Measurements from ENCODE around the gene TBC1D9. TPM values are rescaled to one million over a fixed set of nuclear protein-coding genes. Genes with fewer than 3 reads are reported as not detected.
A peak's percentile ranks its signal among the peaks of the same experiment; 100 is the strongest.

The TBC1D9 gene
- total RNA-seq, 1 experiment from 2014 or later: 9.9 TPM

- no peak for DNase-seq (ENCODE audit: low read depth)
These were observed 107.4 kb downstream of the TBC1D9 start for GRCh38 chr4:140648716-140649308.

GRCh38 chr4:140645614-140646412, 110.4 kb downstream of the TBC1D9 start:
- DNase-seq (ENCODE audit: low read depth): no peak

- no peak for DNase-seq (ENCODE audit: low read depth)
These were observed 111.0 kb downstream of the TBC1D9 start for GRCh38 chr4:140645196-140645595.

- no peak for DNase-seq (ENCODE audit: low read depth)
These were observed 111.6 kb downstream of the TBC1D9 start for GRCh38 chr4:140644470-140645185.

DNA sequence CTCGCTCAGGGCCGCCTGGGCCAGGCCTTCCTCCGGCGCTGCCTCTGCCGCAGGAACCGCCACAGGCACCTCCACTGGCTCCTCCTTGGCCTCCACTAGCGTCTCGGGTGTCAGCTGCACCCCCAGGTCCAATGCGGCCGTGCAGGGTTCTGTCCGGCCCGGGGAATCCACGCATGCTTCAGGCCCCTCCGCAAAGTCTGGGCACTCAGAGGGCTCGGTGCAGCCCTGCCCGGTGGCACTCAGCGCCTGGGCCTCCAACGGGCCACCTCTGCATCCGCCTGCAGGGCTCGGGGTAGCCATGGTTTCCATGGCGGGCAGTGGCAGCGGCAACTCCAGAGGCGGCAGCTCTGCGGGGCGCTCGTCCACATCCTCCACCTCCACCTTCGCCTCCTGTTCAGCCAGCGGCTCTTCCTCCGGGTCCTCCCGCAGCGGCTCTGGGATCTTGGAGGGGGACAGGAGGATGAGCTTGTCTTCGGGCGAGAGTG, 112.6 kb downstream of the TBC1D9 start:
- DNase-seq (ENCODE audit: low read depth): no peak

GRCh38 chr4:140642674-140643437, 113.3 kb downstream of the TBC1D9 start:
- DNase-seq (ENCODE audit: low read depth): no peak

GRCh38 chr4:140641789-140642439, 114.3 kb downstream of the TBC1D9 start:
- no peak for DNase-seq (ENCODE audit: low read depth)

DNA sequence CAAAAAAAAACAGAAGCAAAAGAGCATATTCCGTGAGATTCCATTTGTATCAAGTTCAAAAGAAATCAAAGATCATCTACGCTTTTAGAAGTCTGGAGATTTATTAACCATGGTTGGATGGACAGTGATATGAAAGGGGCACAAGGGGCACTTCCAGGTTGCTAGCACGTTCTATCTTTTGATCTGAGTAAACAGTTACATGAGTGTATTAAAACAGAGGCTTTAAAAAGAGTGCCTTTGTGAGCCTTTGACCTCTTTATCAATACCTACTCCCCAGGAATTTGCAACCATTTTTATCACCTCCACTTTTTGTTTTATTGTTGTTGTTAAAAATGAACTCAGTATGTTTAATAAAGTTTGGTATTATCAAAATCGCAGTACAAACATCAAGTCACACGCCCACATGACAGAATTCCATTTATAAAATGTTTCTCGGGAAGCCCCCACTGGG, 115.1 kb downstream of the TBC1D9 start:
- DNase-seq (ENCODE audit: low read depth): no peak

DNA sequence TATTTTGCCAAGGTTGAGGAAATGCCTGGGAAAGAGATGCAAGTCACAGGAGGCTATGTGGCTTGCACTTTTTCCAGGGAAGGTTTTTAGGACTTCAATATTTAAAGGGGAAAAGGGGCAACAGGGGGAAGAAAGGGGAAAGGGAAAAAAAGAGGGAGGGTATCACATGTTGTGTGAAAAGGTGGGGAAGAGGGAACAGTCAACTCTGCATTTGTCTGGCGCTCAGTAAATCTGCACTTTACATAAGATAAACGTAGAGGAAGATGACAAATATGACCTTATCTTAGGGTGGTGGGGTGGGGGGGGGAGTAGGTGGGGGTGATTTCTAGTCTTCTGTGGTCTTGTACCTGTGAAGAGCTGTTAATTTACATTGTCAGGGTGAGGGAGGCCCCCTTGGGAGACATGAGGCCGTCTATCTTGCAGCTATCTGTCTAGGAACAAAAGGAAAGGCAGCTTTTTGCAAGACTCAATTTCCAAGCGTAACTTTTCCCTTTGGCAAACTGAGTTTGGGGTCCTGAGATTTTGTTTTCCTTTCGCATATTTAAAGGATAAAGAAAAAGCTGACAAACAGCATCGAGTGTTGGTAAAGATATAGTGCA, 115.9 kb downstream of the TBC1D9 start:
- DNase-seq (ENCODE audit: low read depth): no peak

DNA sequence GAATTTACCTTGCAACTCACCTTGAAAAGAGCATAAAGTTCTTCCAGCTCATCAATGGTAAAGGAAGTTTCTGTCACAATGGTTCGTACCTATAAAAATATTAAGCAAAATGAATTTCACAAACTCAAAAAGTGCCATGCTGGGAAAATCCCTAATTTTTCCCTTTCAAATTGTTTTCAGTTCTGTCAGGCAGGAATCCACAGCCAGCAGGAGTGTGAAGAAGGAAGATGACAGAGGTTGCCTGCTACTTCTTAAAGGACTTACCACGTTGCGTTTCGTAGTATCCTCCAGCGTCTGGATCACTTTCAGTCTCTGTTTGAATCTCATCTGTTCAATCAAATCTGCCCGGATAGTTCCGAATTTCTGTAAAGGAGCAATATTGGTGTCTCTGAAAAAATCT, 117.1 kb downstream of the TBC1D9 start:
- DNase-seq (ENCODE audit: low read depth): no peak

DNA sequence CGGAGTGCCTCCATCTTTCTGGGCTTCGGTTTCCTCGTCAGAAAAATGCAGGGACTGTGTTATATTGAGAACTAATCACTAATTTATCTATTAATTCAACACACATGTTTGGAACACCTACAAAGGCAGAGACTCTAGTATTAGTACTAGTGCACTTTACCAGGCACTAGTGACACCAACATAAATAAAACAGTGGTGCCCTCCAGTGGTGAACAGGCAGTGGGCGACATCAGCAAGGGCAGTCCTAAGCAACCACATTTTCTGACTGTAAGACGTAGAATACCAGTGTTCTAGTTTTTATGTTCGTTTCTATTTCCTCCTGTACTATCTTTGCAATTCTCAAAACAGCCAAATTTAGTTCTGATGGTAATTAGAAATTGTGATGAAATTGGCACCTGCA, 118.3 kb downstream of the TBC1D9 start:
- DNase-seq (ENCODE audit: low read depth): peak; percentile 10

DNA sequence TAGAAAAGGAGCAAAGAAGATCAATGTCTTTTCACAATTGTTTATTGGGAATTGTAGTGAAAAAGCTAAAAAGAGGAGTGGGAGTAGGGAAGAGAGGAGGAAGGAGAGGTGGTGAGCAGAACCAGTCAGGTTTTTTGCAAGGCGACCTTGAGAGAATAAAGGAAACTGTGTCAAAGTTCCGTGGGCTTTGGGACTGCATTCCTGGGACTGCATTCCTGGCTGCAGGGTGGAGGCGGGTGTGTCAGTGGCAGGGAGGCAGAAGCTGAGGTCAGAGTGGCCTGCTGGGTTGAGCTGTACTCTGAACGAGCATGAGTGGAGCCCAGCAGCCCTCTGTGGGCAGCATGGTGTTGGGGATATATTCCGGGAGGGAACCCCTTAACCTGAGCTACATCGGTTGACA, 120.6 kb downstream of the TBC1D9 start:
- DNase-seq (ENCODE audit: low read depth): no peak

- no peak for DNase-seq (ENCODE audit: low read depth)
These were observed 122.2 kb downstream of the TBC1D9 start for GRCh38 chr4:140633951-140634350.

DNA sequence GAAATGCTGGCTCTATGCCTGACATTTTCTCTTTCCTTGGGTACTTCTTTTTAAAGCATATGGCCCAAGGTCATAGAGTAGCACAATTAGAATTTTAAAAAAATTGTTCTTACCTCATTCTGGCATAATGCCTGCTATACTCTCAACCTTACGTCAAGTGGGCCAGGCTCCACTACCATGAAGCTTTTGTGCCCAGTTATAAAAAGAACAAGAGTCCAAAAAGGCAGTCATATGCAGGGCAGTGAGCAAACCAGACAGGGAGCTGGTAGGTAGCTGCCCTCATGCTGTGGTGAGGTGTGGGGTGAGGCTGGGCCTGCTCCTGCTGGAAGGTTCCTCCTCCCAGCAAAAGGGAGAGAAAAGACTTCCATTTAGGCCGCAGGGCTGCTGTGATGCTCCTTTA, 123.1 kb downstream of the TBC1D9 start:
- DNase-seq (ENCODE audit: low read depth): no peak

GRCh38 chr4:140630246-140630645, 125.9 kb downstream of the TBC1D9 start:
- DNase-seq (ENCODE audit: low read depth): no peak

DNA sequence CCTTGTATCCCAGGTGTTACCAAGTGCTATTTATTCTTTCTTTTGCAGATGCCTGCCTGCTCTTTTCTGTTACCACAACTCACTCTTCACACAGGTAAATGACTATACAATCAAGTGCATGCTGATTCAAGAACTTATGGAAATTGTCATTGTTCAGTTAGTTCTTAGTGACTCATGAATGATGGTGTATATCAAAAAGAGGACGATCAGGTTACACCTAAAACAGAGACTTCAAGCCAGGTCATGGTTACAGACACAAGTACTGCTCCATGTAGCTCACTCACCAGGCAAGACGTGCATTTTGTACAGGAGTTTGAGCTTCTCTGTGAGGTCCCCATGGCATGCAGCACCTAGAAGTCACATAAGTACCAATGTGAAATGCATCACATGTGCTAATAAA, 128.2 kb downstream of the TBC1D9 start:
- no peak for DNase-seq (ENCODE audit: low read depth)

DNA sequence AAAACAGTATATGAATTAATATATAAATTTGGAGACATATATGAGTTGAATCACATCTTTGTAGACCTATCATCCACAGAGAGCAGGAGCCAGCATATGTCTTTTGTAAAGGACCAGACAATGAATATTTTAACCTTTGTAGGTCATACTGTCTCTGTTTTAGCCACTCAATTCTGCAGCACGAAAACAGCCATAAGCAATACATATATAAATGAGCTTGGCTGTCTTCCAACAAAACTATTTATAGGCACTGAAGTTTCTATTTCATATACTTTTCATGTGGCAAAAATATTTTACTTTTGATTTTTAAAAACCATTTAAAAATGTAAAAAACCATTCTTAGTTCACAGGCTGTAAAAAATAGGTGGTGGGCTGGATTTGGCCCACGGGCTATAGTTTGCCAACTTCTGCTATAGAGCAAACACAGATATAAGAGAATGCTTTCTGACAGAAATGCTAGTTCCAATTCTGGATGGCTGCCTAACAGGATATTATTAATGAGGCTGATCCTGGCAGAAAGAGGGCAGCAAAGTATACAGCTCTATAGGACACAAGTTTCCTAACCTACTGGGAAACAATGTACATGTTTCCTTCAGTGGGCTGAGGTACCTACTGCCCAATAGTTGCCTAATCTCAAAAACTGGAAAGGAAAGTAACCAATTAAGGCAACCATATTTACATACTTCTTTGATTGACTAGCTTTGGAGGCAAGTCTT, 129.4 kb downstream of the TBC1D9 start:
- no peak for DNase-seq (ENCODE audit: low read depth)

- DNase-seq (ENCODE audit: low read depth): no peak
These were observed 133.7 kb downstream of the TBC1D9 start for GRCh38 chr4:140622333-140622958.

- no peak for DNase-seq (ENCODE audit: low read depth)
These were observed 135.0 kb downstream of the TBC1D9 start for GRCh38 chr4:140621161-140621560.
